GM12891 (cell line): Measurements from ENCODE around the gene CNMD. TPM values are rescaled to one million over a fixed set of nuclear protein-coding genes. Genes with fewer than 3 reads are reported as not detected.

ENCODE experiments used
- DNase-seq: peaks from one replicate; pipeline ENCODE4 v3.0.0; 2011; ENCODE audit warnings: low spot score; ENCODE audit not compliant: insufficient read length
- FAIRE-seq: peaks from 2 replicates; lab custom pipeline; 2011; peaks lifted over from hg19 to GRCh38; lab: Jason Lieb, UNC
- PAX5 ChIP-seq: IDR thresholded peaks from 2 replicates; pipeline ENCODE4 v1.6.1; 2011; ENCODE audit warnings: low read length, moderate library complexity, mild to moderate bottlenecking; ENCODE audit not compliant: insufficient read depth, severe bottlenecking
- POLR2A ChIP-seq: IDR thresholded peaks from 2 replicates; pipeline ENCODE4 v1.6.1; 2011; ENCODE audit warnings: low read depth, low read length, control low read depth
- POLR2AphosphoS5 ChIP-seq: IDR thresholded peaks from 2 replicates; pipeline ENCODE4 v1.6.1; 2011; ENCODE audit warnings: low read depth, low read length, control low read depth
- POU2F2 ChIP-seq: IDR thresholded peaks from 2 replicates; pipeline ENCODE4 v1.6.1; 2011; ENCODE audit warnings: low read depth, mild to moderate bottlenecking, control low read depth, low read length, moderate library complexity
- SPI1 ChIP-seq: IDR thresholded peaks from 2 replicates; pipeline ENCODE4 v1.6.1; 2011; ENCODE audit warnings: low read depth, low read length, control low read depth
- TAF1 ChIP-seq: IDR thresholded peaks from 2 replicates; pipeline ENCODE4 v1.6.1; 2011; ENCODE audit warnings: low read depth, low read length, control low read depth
- polyA plus RNA-seq: library from polyadenylated mRNA; unstranded; fragments of >200 nt; gene quantifications from one replicate; pipeline ENCODE4 v1.2.1, GENCODE V29; 2012; ENCODE audit warnings: low read depth, missing spikeins, inconsistent platforms; ENCODE audit not compliant: missing spikeins

CNMD gene
- polyA plus RNA-seq = 0.37 TPM

DNA sequence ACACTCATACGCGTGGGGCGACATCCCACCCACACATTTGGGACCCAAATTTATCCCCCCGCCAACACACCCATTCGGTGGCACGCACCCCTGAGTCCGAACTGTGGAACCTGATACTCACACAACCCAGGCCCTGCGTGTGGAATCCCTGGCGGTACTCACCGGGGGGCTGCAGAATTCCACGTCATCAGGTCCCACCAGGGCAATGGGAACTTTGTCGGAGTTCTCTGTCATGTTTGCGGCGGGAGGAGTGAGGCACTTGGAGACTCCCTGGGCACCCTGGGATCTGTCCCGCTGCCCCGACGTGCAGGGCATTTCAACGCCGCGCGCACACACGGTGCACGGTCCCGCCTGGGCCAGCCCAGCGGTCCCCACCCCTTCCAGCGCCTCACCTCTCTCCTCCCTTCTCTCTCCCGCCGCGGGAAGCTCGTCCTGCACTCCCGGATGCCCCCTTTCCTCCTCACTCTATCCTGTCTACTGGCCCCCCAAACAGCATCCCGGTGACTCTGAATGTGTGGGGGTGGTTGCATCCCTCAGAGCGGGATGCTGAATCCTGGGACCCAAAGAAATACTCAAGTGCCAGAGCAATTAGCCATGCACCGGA lies at the start of gene CNMD:
Gene CNMD, minus strand, starts transcription at position 353 of the 604 bp plus-strand sequence. Its CDS starts 119 bp downstream, at position 234.
- no peak for TF ChIP-seq TAF1
- TF ChIP-seq POLR2AphosphoS5 = no peak
- no peak for TF ChIP-seq POU2F2
- no peak for TF ChIP-seq POLR2A
- TF ChIP-seq SPI1 = no peak
- TF ChIP-seq PAX5 = no peak
- DNase-seq (no peak), FAIRE-seq (no peak)

DNA sequence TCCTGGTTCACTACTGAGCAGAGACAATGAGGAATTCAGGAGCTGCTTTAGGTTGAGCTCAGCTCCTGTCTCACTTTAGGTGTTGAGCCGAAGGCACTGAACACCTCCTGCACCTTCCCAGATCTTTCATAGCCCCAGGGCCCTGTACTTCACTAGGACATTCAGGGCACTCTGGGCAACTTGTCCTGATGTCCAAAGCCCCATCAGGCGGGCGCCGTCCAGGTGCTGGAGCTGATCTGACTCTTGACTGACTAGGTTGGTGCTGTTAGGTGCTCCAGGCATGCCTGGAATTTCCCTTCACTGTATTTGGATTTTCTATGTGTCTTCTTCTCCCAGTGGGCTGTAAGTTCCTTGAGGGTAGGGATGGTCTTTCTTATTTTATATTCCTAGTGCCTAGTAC lies 48.4 kb upstream of the CNMD start:
- DNase-seq = no peak
- FAIRE-seq = no peak
- no peak for TF ChIP-seq PAX5
- no peak for TF ChIP-seq TAF1
- TF ChIP-seq SPI1 = no peak
- no peak for TF ChIP-seq POU2F2
- TF ChIP-seq POLR2AphosphoS5 = no peak
- no peak for TF ChIP-seq POLR2A

DNA sequence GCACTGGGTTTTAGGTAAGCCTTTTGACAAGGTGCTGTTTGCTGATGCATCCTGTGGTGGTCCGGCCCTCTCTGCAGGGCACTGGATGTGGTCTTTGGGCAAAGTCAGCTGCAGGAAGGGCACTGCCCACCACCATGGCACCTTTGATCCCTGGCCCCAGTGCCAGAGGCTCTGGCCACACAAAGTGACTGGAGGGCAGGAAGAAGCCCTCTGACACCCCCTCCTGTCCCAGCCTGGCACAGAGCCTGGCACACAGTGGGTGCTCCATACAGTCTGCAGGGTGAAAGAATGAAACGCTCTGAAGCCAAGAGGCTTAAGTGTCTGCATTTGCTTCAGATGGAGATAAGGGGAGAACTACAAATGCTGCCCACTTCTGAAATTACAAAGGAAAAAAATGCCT lies 47.6 kb upstream of the CNMD start:
- TF ChIP-seq TAF1 (no peak), POLR2AphosphoS5 (no peak), PAX5 (no peak), POU2F2 (no peak), SPI1 (no peak), POLR2A (no peak)
- DNase-seq (no peak), FAIRE-seq (no peak)

DNA sequence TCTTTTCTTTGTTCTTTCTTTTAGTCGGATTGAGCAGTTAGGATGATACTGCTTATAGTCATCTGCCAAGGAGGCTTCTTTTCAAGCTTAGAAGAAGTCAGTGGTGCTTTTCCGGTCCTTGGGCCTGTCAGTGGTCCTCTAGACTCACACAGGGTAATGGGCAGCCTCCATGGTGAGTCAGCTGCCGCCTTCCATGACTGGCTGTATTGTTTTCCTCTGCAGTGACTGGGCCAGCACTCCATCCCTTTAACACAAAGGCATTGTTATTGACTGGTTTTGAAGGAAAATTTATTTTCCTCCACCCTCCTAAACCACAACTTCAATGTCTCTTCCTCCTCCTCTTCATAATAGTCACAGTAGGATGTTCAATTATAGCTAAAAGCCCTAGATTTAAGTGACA lies 47.1 kb upstream of the CNMD start:
- FAIRE-seq (no peak), DNase-seq (no peak)
- TF ChIP-seq POU2F2 (no peak), TAF1 (no peak), POLR2AphosphoS5 (no peak), PAX5 (no peak), SPI1 (no peak), POLR2A (no peak)

DNA sequence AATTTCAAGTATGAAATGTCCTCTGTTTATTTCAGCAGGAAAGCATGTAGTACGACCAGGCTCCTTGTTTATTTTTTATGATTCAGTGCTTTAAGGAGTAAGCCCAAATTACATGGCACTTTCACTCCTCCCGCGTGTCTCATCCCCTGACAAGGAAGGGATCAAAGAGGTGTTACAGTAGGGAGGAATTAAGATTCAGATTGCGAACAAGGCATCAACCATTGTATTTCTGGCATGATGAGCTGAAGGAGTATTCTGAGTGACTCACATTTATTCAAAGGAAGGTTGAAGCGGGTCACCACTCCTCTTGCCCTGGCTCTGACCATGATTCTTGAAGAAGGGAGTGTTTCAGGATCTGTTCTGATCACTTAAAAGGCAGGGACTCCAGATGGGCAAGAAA lies 46.1 kb upstream of the CNMD start:
- no peak for FAIRE-seq
- no peak for TF ChIP-seq PAX5
- TF ChIP-seq POLR2A = no peak
- no peak for TF ChIP-seq TAF1
- no peak for TF ChIP-seq SPI1
- no peak for TF ChIP-seq POU2F2
- TF ChIP-seq POLR2AphosphoS5 = no peak
- no peak for DNase-seq

DNA sequence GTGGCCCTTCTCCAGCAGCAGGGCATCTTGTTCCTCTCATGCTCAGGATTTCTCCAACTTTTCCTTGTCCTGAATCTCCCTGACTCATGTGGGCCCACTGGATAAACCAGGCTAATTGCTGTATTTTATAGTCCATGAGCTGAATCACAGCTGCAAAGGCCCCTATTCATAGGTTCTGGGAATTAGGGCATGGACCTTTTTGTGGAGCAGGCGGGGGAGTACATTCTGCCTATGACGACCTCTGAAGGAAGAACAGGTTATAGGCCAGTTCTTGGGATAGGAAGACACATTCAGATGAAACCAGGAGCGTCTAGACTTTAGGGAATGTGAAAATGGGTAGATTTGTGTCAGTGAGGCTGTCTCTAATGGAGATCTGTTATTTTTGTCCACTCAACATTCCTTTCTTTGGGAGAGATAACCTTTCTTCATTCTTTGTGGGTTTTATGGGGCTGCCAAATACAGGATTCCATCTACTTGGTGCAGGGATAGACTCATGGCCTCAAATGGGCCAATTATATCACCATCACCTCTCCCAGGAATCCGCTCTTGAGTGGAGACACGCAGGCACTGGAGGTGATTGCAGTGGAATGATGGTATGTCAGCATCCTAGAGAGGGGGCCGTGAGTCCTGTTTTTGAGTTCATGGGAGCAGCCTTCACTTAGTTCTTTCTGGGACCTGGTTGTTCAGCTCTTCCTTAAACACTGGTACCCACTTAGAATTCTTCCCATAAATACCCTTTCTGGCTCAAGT lies 45.1 kb upstream of the CNMD start:
- TF ChIP-seq POU2F2 = no peak
- no peak for TF ChIP-seq POLR2A
- no peak for TF ChIP-seq TAF1
- TF ChIP-seq POLR2AphosphoS5 = no peak
- TF ChIP-seq SPI1 = no peak
- no peak for TF ChIP-seq PAX5
- DNase-seq (no peak), FAIRE-seq (no peak)

DNA sequence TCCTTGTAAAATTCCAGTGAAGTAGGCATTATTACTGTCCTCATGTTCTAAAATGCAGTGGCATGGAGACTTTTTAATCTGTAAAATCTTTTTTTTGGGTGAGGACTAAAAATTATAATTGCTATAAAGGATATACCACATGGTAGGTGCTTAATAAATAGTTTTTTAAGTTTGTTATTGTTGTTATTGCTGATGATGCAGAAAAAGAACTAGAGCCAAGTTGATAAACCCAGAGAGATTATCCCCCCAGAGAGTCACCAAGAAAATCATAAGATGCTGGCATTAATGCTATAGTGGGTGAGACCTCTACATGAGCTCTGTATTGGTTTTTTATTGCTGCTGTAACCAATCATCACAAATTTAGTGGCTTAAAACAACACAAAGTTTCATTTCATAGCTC lies 44.3 kb upstream of the CNMD start:
- TF ChIP-seq TAF1 = no peak
- TF ChIP-seq PAX5 = no peak
- no peak for TF ChIP-seq SPI1
- no peak for TF ChIP-seq POLR2A
- TF ChIP-seq POU2F2 = no peak
- TF ChIP-seq POLR2AphosphoS5 = no peak
- DNase-seq (no peak), FAIRE-seq (no peak)

DNA sequence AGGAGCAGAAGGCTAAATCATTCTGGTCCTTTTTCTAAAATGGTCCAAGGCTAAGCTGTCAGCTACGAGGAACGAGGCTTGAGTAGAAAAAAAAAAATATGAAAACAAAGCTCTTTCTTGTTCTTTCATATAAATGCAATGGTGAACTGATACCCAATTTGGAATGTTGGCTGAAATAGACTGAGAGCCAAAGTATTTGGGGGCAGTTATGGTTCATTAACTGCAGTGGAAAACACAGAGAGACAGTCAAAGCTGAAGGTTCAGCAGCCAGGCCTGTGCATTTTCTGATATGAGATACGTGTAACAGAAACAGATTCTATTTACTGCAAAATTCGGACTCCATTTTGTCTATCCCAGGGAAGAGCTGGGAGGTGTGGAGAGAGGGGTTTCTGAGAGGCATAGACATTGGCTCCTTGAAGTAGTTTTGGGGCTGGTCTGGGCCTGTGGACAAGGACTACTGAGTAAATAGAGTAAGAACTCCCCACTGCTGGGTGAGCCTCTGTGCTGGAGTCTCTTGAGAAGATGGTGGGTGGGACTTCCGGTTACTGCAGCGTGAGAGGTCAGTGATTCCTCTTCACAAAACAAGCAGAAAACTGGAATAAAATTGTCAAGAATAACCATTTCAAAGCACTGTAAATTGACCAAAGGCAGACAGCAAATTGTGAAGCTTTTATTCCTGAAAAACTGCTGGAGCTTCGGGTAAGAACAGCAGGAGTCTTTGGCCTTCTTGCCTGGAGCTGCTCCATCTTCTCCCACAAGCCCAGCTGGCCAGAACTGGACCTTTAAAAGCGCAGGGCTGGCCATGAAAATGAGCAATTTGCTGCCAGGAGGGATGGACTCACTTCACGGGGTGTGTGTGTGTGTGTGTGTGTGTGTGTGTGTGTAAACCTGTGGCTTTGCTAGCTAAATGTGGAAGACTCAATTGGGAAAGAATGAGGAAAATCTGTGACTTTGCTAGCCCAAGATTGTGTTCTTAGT lies 43.1 kb upstream of the CNMD start:
- DNase-seq (no peak), FAIRE-seq (no peak)
- TF ChIP-seq PAX5 = no peak
- TF ChIP-seq POLR2A = no peak
- no peak for TF ChIP-seq POU2F2
- no peak for TF ChIP-seq POLR2AphosphoS5
- TF ChIP-seq SPI1 = no peak
- no peak for TF ChIP-seq TAF1
